Activated naive CD8-positive, alpha-beta T cell treated with anti-CD3 and anti-CD28 coated beads, Interleukin-2, amount 10 ng/mL, durations not matched to agents 7 days and 5 days (primary cell): ENCODE measurements around the gene WDR7. TPM values are rescaled to one million over a fixed set of nuclear protein-coding genes. Genes with fewer than 3 reads are reported as not detected.

Experiments
- ATAC-seq: fragments of 150-1000 bp; cut with Tn5 transposase; one replicate; pipeline ENCODE4 v1.10.0; 2021; ENCODE audit warnings: low read depth, moderate library complexity
- POLR2A ChIA-PET: fragments of 350-600 bp; sonication (Branson Sonifier 250); formaldehyde crosslinking; loops from one replicate; lab custom pipeline; 2021; ENCODE audit warnings: antibody characterized with exemption; lab: Charles Lee
- DNase-seq: peaks from one replicate; pipeline ENCODE4 v3.0.0; 2021
- H3K27ac Mint-ChIP-seq: one replicate; pipeline ENCODE4 v1.8.0; 2022; ENCODE audit warnings: mild to moderate bottlenecking, mixed read lengths
- H3K27me3 Mint-ChIP-seq: one replicate; pipeline ENCODE4 v1.8.0; 2022; ENCODE audit warnings: mild to moderate bottlenecking, moderate library complexity, mixed read lengths
- H3K36me3 Mint-ChIP-seq: one replicate; pipeline ENCODE4 v1.8.0; 2021; ENCODE audit warnings: mild to moderate bottlenecking, mixed read lengths
- H3K4me1 Mint-ChIP-seq: one replicate; pipeline ENCODE4 v1.8.0; 2021; ENCODE audit warnings: mixed read lengths
- H3K4me3 Mint-ChIP-seq: one replicate; pipeline ENCODE4 v1.8.0; 2022; ENCODE audit warnings: mild to moderate bottlenecking, moderate library complexity, mixed read lengths
- H3K9me3 Mint-ChIP-seq: one replicate; pipeline ENCODE4 v1.8.0; 2021; ENCODE audit warnings: mixed read lengths
- total RNA-seq, 2 experiments: library from RNA; stranded (reverse); gene quantifications; one replicate each; pipeline ENCODE4 v1.2.3, GENCODE V29; 2021

WDR7 gene
- total RNA-seq, 2 experiments from 2014 or later: 42.8 to 43.1 TPM

- H3K27me3 Mint-ChIP-seq: no peaks in the 10 kb centered on the region
- H3K9me3 Mint-ChIP-seq: no peaks in the 10 kb centered on the region
- peaks cover 1% of the 10 kb centered on the region for H3K4me1 Mint-ChIP-seq
- no peak for ATAC-seq
- H3K4me3 Mint-ChIP-seq: no peak overlapping the region
- POLR2A ChIA-PET: no interaction called here
- H3K36me3 Mint-ChIP-seq: peaks cover 8% of the 10 kb centered on the region
- no peak for DNase-seq
- no peak overlapping the region for H3K27ac Mint-ChIP-seq
Observed at GRCh38 chr18:56799756-56800155, 148.6 kb downstream of the WDR7 start.

DNA sequence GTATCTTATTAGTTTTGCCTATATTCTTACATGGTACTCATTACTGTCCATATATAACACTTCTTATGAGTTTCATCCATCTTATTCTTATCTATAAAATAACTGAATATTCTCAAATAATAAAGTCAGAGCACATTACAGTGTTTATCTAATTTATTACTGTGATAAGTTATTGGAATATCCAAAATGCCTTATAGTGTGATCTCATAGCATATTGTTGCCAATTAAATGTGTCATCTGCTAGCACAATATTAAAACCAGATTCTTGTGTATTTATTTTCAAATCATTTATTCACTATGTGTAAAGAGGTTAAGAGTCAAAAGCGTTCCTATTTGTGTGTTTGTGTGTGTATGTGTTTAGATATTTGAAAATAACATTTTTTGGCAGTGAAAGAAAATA, 151.9 kb downstream of the WDR7 start:
- Mint-ChIP-seq H3K27ac (no peak overlapping the region), H3K4me3 (no peak overlapping the region), H3K27me3 (no peaks in the 10 kb centered on the region), H3K9me3 (no peaks in the 10 kb centered on the region), H3K4me1 (peaks cover 1% of the 10 kb centered on the region), H3K36me3 (peaks cover 11% of the 10 kb centered on the region)
- POLR2A ChIA-PET: no interaction called here
- DNase-seq (no peak), ATAC-seq (no peak)

DNA sequence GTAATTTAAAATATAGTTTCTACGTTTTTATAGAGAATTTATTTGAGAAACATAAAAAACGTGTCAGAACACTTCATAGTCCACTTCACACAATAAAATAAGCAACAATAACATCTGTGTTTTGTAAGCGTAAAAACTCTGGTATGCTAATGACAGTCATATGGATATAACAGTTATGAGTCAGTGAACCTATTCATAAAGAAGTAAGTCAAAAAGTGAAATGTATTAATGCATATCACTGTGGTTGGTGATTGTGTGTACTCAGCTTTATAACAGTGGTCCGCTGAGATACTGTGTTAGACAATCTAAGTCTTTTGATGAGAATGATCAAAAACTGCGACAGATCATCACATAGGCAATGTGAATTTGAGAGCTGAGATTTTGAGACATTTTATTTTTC, 153.2 kb downstream of the WDR7 start:
- no peak for ATAC-seq
- H3K36me3 Mint-ChIP-seq: peaks cover 11% of the 10 kb centered on the region

DNA sequence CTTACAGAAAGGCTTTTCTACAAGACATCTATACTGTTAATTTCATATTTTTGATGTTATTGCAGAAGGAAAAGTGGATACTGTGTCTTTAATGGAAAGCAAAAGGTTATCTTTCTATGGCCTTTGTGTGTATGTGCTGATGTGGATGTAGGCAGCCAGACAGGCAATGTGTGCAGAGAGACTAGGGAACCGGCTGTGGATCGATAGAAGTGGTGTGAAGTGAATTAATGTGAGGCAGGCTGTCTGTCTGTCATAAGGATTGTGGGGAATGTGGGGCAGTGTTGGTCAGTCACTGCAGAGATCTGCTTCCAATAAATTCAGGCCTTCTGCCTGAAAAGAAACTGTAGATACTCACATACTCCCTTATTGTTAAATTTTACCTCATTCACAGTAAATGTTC, 156.7 kb downstream of the WDR7 start:
- Mint-ChIP-seq H3K27me3 (no peaks in the 10 kb centered on the region), H3K9me3 (no peaks in the 10 kb centered on the region), H3K36me3 (peaks cover 8% of the 10 kb centered on the region), H3K27ac (no peak overlapping the region), H3K4me1 (no peaks in the 10 kb centered on the region), H3K4me3 (no peak overlapping the region)
- DNase-seq: no peak
- POLR2A ChIA-PET: no interaction called here
- ATAC-seq: no peak

More for the DNA sequence above, 153.2 kb downstream of the WDR7 start:
- peaks cover 1% of the 10 kb centered on the region for H3K4me1 Mint-ChIP-seq
- H3K27me3 Mint-ChIP-seq: no peaks in the 10 kb centered on the region
- H3K4me3 Mint-ChIP-seq: no peak overlapping the region
- no peaks in the 10 kb centered on the region for H3K9me3 Mint-ChIP-seq
- DNase-seq: no peak
- no peak overlapping the region for H3K27ac Mint-ChIP-seq
- POLR2A ChIA-PET: no interaction called here

- H3K9me3 Mint-ChIP-seq: no peaks in the 10 kb centered on the region
- no peak for ATAC-seq
- POLR2A ChIA-PET: no interaction called here
- H3K27me3 Mint-ChIP-seq: no peaks in the 10 kb centered on the region
- H3K27ac Mint-ChIP-seq: no peak overlapping the region
- no peak for DNase-seq
- peaks cover 2% of the 10 kb centered on the region for H3K4me1 Mint-ChIP-seq
- peaks cover 5% of the 10 kb centered on the region for H3K36me3 Mint-ChIP-seq
- H3K4me3 Mint-ChIP-seq: no peak overlapping the region
Observed at GRCh38 chr18:56812674-56813073, 161.5 kb downstream of the WDR7 start.

- Mint-ChIP-seq H3K4me1 (peaks cover 2% of the 10 kb centered on the region), H3K27me3 (no peaks in the 10 kb centered on the region), H3K4me3 (no peak overlapping the region), H3K27ac (no peak overlapping the region), H3K36me3 (peaks cover 5% of the 10 kb centered on the region), H3K9me3 (no peaks in the 10 kb centered on the region)
- ATAC-seq (no peak), DNase-seq (no peak)
- POLR2A ChIA-PET: no interaction called here
Observed at GRCh38 chr18:56815926-56816325, 164.8 kb downstream of the WDR7 start.

DNA sequence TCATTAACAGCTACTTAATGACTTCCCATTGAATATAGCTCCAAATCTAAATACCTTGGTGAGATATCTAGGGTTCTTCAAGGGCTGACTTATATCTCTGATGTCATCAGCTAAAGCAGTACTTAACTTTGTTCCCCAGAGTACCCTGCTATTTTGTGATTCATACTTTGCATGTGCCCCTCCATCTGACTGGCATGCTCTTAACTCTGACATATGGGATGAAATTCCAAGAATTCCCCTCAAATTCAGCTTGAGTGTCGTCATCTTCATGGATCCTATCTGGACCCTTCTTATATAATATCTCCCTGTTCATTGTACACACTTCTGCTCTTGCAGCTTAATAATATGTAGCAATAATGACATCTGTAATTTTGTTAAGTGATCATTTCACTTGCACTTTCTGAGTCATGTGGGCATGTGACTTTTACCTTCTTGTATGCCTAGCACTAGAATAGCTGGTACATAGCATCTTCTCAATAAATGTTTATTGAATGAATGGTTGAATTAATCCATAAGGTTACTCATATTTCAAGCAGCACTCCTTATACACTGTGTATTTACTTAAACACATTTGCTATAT, 172.9 kb downstream of the WDR7 start:
- no peaks in the 10 kb centered on the region for H3K27me3 Mint-ChIP-seq
- DNase-seq: no peak
- POLR2A ChIA-PET: no interaction called here
- H3K4me1 Mint-ChIP-seq: peaks cover 7% of the 10 kb centered on the region
- peaks cover 16% of the 10 kb centered on the region for H3K36me3 Mint-ChIP-seq
- H3K9me3 Mint-ChIP-seq: peaks cover 3% of the 10 kb centered on the region
- no peak overlapping the region for H3K4me3 Mint-ChIP-seq
- no peak for ATAC-seq
- H3K27ac Mint-ChIP-seq: no peak overlapping the region

GRCh38 chr18:56825321-56825720, 174.2 kb downstream of the WDR7 start:
- DNase-seq (no peak), ATAC-seq (peak; percentile 52)
- Mint-ChIP-seq H3K4me1 (peaks cover 7% of the 10 kb centered on the region), H3K36me3 (peaks cover 21% of the 10 kb centered on the region), H3K27ac (no peak overlapping the region), H3K9me3 (peaks cover 3% of the 10 kb centered on the region), H3K27me3 (no peaks in the 10 kb centered on the region), H3K4me3 (no peak overlapping the region)
- POLR2A ChIA-PET: no interaction called here

- Mint-ChIP-seq H3K4me1 (peaks cover 8% of the 10 kb centered on the region), H3K36me3 (peaks cover 21% of the 10 kb centered on the region)
- no peak for ATAC-seq
Observed at GRCh38 chr18:56825878-56826277, 174.7 kb downstream of the WDR7 start.

GRCh38 chr18:56831988-56832387, 180.8 kb downstream of the WDR7 start:
- Mint-ChIP-seq H3K4me3 (no peak overlapping the region), H3K36me3 (peaks cover 14% of the 10 kb centered on the region), H3K4me1 (peaks cover 2% of the 10 kb centered on the region), H3K27ac (no peak overlapping the region), H3K27me3 (no peaks in the 10 kb centered on the region), H3K9me3 (no peaks in the 10 kb centered on the region)
- POLR2A ChIA-PET: no interaction called here
- DNase-seq (no peak), ATAC-seq (no peak)

More at GRCh38 chr18:56825878-56826277, 174.7 kb downstream of the WDR7 start:
- no peak overlapping the region for H3K27ac Mint-ChIP-seq
- H3K27me3 Mint-ChIP-seq: no peaks in the 10 kb centered on the region
- no peak for DNase-seq
- POLR2A ChIA-PET: no interaction called here
- H3K9me3 Mint-ChIP-seq: peaks cover 3% of the 10 kb centered on the region
- H3K4me3 Mint-ChIP-seq: no peak overlapping the region

- POLR2A ChIA-PET: no interaction called here
- no peaks in the 10 kb centered on the region for H3K27me3 Mint-ChIP-seq
- H3K36me3 Mint-ChIP-seq: peaks cover 7% of the 10 kb centered on the region
- no peak for DNase-seq
- no peak overlapping the region for H3K27ac Mint-ChIP-seq
- no peaks in the 10 kb centered on the region for H3K9me3 Mint-ChIP-seq
- H3K4me3 Mint-ChIP-seq: no peak overlapping the region
- ATAC-seq: no peak
- H3K4me1 Mint-ChIP-seq: peaks cover 2% of the 10 kb centered on the region
Observed at GRCh38 chr18:56835331-56835730, 184.2 kb downstream of the WDR7 start.

DNA sequence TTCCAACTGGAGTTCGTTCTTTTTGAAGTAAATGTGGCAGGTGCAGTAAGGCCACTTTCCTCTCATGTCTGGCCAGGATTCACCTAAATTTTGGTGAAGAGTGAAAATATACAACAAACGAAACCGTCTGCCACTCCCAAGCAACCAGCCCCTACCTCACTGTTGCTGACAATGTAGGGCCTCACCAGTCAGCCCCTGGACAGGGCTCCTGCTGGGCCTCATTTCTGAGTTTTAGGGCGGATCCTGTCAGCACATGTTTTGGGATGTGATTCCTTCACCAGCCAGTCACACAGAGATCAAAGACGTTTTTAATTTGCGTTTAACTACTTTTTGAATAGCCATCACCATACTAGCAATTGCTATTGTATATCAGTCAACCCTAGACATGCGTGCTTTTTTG, 185.0 kb downstream of the WDR7 start:
- H3K4me1 Mint-ChIP-seq: no peaks in the 10 kb centered on the region
- no peak overlapping the region for H3K4me3 Mint-ChIP-seq
- ATAC-seq (no peak), DNase-seq (no peak)
- no peak overlapping the region for H3K27ac Mint-ChIP-seq
- no peaks in the 10 kb centered on the region for H3K27me3 Mint-ChIP-seq
- POLR2A ChIA-PET: no interaction called here
- peaks cover 4% of the 10 kb centered on the region for H3K36me3 Mint-ChIP-seq
- H3K9me3 Mint-ChIP-seq: no peaks in the 10 kb centered on the region

GRCh38 chr18:56841836-56842235, 190.7 kb downstream of the WDR7 start:
- H3K27me3 Mint-ChIP-seq: no peaks in the 10 kb centered on the region

GRCh38 chr18:56843241-56843640, 192.1 kb downstream of the WDR7 start:
- Mint-ChIP-seq H3K4me3 (no peak overlapping the region), H3K9me3 (peaks cover under 1% of the 10 kb centered on the region), H3K4me1 (peaks cover 1% of the 10 kb centered on the region), H3K27ac (no peak overlapping the region), H3K36me3 (peaks cover 11% of the 10 kb centered on the region), H3K27me3 (no peaks in the 10 kb centered on the region)
- DNase-seq (no peak), ATAC-seq (no peak)
- POLR2A ChIA-PET: no interaction called here

More at GRCh38 chr18:56841836-56842235, 190.7 kb downstream of the WDR7 start:
- Mint-ChIP-seq H3K27ac (no peak overlapping the region), H3K4me3 (no peak overlapping the region), H3K4me1 (peaks cover 1% of the 10 kb centered on the region), H3K9me3 (no peaks in the 10 kb centered on the region), H3K36me3 (peaks cover 4% of the 10 kb centered on the region)
- DNase-seq (no peak), ATAC-seq (no peak)
- POLR2A ChIA-PET: no interaction called here
